GM21717 (cell line): ENCODE data around the gene MACROD2.

ENCODE experiments used
- ATAC-seq: cut with Tn5 transposase; IDR thresholded peaks from one replicate; pipeline ENCODE4 v1.9.1; 2021; ENCODE audit warnings: mild to moderate bottlenecking, moderate library complexity; ENCODE audit not compliant: unreplicated experiment

Gene MACROD2

GRCh38 chr20:14510341-14510740 is 515.0 kb downstream of the MACROD2 start:
- no peak for ATAC-seq

GRCh38 chr20:14512839-14513238 is 517.5 kb downstream of the MACROD2 start:
- ATAC-seq, result no peak

- no peak for ATAC-seq
These were observed 523.3 kb downstream of the MACROD2 start for GRCh38 chr20:14518648-14519047.

- ATAC-seq, result no peak
These were observed 525.7 kb downstream of the MACROD2 start for GRCh38 chr20:14521016-14521415.

- ATAC-seq, result no peak
These were observed 526.1 kb downstream of the MACROD2 start for GRCh38 chr20:14521436-14521835.

- no peak for ATAC-seq
These were observed 527.3 kb downstream of the MACROD2 start for GRCh38 chr20:14522595-14522994.

GRCh38 chr20:14523090-14523489 is 527.8 kb downstream of the MACROD2 start:
- ATAC-seq, result no peak

GRCh38 chr20:14525426-14525825 is 530.1 kb downstream of the MACROD2 start:
- ATAC-seq, result no peak

- ATAC-seq, result no peak
These were observed 531.6 kb downstream of the MACROD2 start for GRCh38 chr20:14526891-14527290.

- ATAC-seq, result no peak
These were observed 536.5 kb downstream of the MACROD2 start for GRCh38 chr20:14531786-14532185.

- ATAC-seq, result no peak
These were observed 541.4 kb downstream of the MACROD2 start for GRCh38 chr20:14536738-14537137.

GRCh38 chr20:14538433-14538832 is 543.1 kb downstream of the MACROD2 start:
- peak; percentile 88 for ATAC-seq

- no peak for ATAC-seq
These were observed 547.7 kb downstream of the MACROD2 start for GRCh38 chr20:14543040-14543439.

- ATAC-seq, result no peak
These were observed 549.4 kb downstream of the MACROD2 start for GRCh38 chr20:14544688-14545087.

- ATAC-seq, result no peak
These were observed 555.3 kb downstream of the MACROD2 start for GRCh38 chr20:14550655-14551054.

- ATAC-seq, result no peak
These were observed 558.6 kb downstream of the MACROD2 start for GRCh38 chr20:14553774-14554534.

GRCh38 chr20:14555676-14556075 is 560.4 kb downstream of the MACROD2 start:
- no peak for ATAC-seq

GRCh38 chr20:14556206-14556605 is 560.9 kb downstream of the MACROD2 start:
- ATAC-seq, result no peak

- ATAC-seq, result no peak
These were observed 564.3 kb downstream of the MACROD2 start for GRCh38 chr20:14559612-14560011.

- no peak for ATAC-seq
These were observed 566.5 kb downstream of the MACROD2 start for GRCh38 chr20:14561741-14562221.

- ATAC-seq, result no peak
These were observed 567.7 kb downstream of the MACROD2 start for GRCh38 chr20:14562981-14563380.

- no peak for ATAC-seq
These were observed 571.2 kb downstream of the MACROD2 start for GRCh38 chr20:14566505-14566904.

GRCh38 chr20:14568225-14568624 is 572.9 kb downstream of the MACROD2 start:
- ATAC-seq, result no peak
